GM21825 (cell line): ENCODE results near the gene ASB6.
"Not testable (repeated sequence)": the region's sequence is repeated elsewhere in the genome, so short reads cannot be mapped to it uniquely, and the experiment has no call there.

Experiments used
- ATAC-seq: cut with Tn5 transposase; IDR thresholded peaks from one replicate; pipeline ENCODE4 v1.9.1; 2021; ENCODE audit warnings: mild to moderate bottlenecking, moderate library complexity; ENCODE audit not compliant: unreplicated experiment

Gene ASB6

GRCh38 chr9:129667850-129668249, 25.9 kb upstream of the ASB6 start:
- ATAC-seq, result no peak

- no peak for ATAC-seq
Measured at GRCh38 chr9:129667378-129667777, 25.4 kb upstream of the ASB6 start.

GRCh38 chr9:129666575-129666974, 24.6 kb upstream of the ASB6 start:
- no peak for ATAC-seq

GRCh38 chr9:129665814-129666520, 24.0 kb upstream of the ASB6 start:
- no peak for ATAC-seq

- ATAC-seq, result no peak
Measured at GRCh38 chr9:129665389-129665775, 23.4 kb upstream of the ASB6 start, which contains the start of gene PRRX2. PRRX2 (plus strand) TSS chr9:129665647; CDS start chr9:129665868, 221 bp downstream.

- no peak for ATAC-seq
Measured at GRCh38 chr9:129664746-129665388, 22.9 kb upstream of the ASB6 start.

GRCh38 chr9:129662239-129662638, 20.3 kb upstream of the ASB6 start:
- not testable (repeated sequence) for ATAC-seq

GRCh38 chr9:129661029-129661428, 19.1 kb upstream of the ASB6 start:
- ATAC-seq, result no peak

- no peak for ATAC-seq
Measured at GRCh38 chr9:129656795-129657390, 14.9 kb upstream of the ASB6 start.

GRCh38 chr9:129655696-129656095, 13.7 kb upstream of the ASB6 start:
- no peak for ATAC-seq

GRCh38 chr9:129655154-129655553, 13.2 kb upstream of the ASB6 start:
- ATAC-seq, result no peak

GRCh38 chr9:129654554-129655040, 12.6 kb upstream of the ASB6 start:
- ATAC-seq, result no peak

- no peak for ATAC-seq
Measured at GRCh38 chr9:129653823-129654553, 12.0 kb upstream of the ASB6 start.

GRCh38 chr9:129650680-129651235, 8.8 kb upstream of the ASB6 start:
- no peak for ATAC-seq

GRCh38 chr9:129649726-129650679, 8.1 kb upstream of the ASB6 start:
- ATAC-seq, result no peak

- no peak for ATAC-seq
Measured at GRCh38 chr9:129648764-129649115, 6.8 kb upstream of the ASB6 start.

GRCh38 chr9:129648092-129648763, 6.3 kb upstream of the ASB6 start:
- no peak for ATAC-seq

GRCh38 chr9:129647635-129648034, 5.7 kb upstream of the ASB6 start:
- no peak for ATAC-seq

GRCh38 chr9:129646654-129647053, 4.7 kb upstream of the ASB6 start:
- no peak for ATAC-seq
